ENCODE data around the gene CELF4.

Gene CELF4

GRCh38 chr18:37550118-37550875, 15.3 kb downstream of the CELF4 start:
- Histone ChIP-seq H3K79me1 (ENCODE audit: low read length) (no peaks in the 10 kb centered on the region), H3K27me3 (ENCODE audit: insufficient read depth, low read length, poor library complexity) (no peaks in the 10 kb centered on the region), H3K79me2 (ENCODE audit: control insufficient read depth, insufficient read depth, low read length) (no peaks in the 10 kb centered on the region), H3K4ac (ENCODE audit: low read depth, low read length) (no peak overlapping the region), H3K56ac (ENCODE audit: low read length) (no peak overlapping the region), H3K9ac (ENCODE audit: low read length) (no peak overlapping the region), H3K4me1 (ENCODE audit: control insufficient read depth, low read depth, low read length) (no peaks in the 10 kb centered on the region), H4K8ac (ENCODE audit: low read depth, low read length) (no peak overlapping the region), H4K5ac (ENCODE audit: low read length) (no peak overlapping the region), H3K23ac (ENCODE audit: low read length) (no peak overlapping the region), H3K18ac (ENCODE audit: low read length) (no peak overlapping the region), H2BK15ac (replicated peaks; ENCODE audit: low read depth) (no peak overlapping the region), H3K4me2 (ENCODE audit: low read length) (no peak overlapping the region), H3K27ac (ENCODE audit: low read depth, low read length) (no peak overlapping the region), H3K36me3 (ENCODE audit: control insufficient read depth, insufficient read depth, low read length) (no peaks in the 10 kb centered on the region), H2BK5ac (ENCODE audit: low read length) (no peak overlapping the region), H2AK5ac (ENCODE audit: low read length) (no peak overlapping the region), H3K4me3 (ENCODE audit: low read length) (no peak overlapping the region), H2BK120ac (ENCODE audit: low read depth, low read length) (no peak overlapping the region)
- DNase-seq: no peak
- WGBS (ENCODE audit: extremely low coverage, insufficient coverage, low lambda C conversion rate): no CpG with 5 or more reads among the region's 10 CpGs

- DNase-seq: no peak
- no peak overlapping the region for H3K4me2 ChIP-seq (ENCODE audit: low read length)
- no CpG with 5 or more reads among the region's 12 CpGs for WGBS (ENCODE audit: extremely low coverage, insufficient coverage, low lambda C conversion rate)
These were observed 16.8 kb downstream of the CELF4 start for GRCh38 chr18:37548679-37549289.

GRCh38 chr18:37547196-37547827, 18.3 kb downstream of the CELF4 start:
- Histone ChIP-seq H3K18ac (ENCODE audit: low read length) (no peak overlapping the region), H2AK5ac (ENCODE audit: low read length) (no peak overlapping the region), H3K79me2 (ENCODE audit: control insufficient read depth, insufficient read depth, low read length) (no peaks in the 10 kb centered on the region), H3K56ac (ENCODE audit: low read length) (no peak overlapping the region), H3K4me2 (ENCODE audit: low read length) (no peak overlapping the region), H3K27me3 (ENCODE audit: insufficient read depth, low read length, poor library complexity) (no peaks in the 10 kb centered on the region), H2BK15ac (replicated peaks; ENCODE audit: low read depth) (no peak overlapping the region), H3K79me1 (ENCODE audit: low read length) (no peaks in the 10 kb centered on the region), H2BK5ac (ENCODE audit: low read length) (no peak overlapping the region), H3K4me1 (ENCODE audit: control insufficient read depth, low read depth, low read length) (no peaks in the 10 kb centered on the region), H2BK120ac (ENCODE audit: low read depth, low read length) (no peak overlapping the region), H3K36me3 (ENCODE audit: control insufficient read depth, insufficient read depth, low read length) (no peaks in the 10 kb centered on the region), H3K4me3 (ENCODE audit: low read length) (no peak overlapping the region), H3K9ac (ENCODE audit: low read length) (no peak overlapping the region), H3K27ac (ENCODE audit: low read depth, low read length) (no peak overlapping the region), H4K5ac (ENCODE audit: low read length) (no peak overlapping the region), H3K23ac (ENCODE audit: low read length) (no peak overlapping the region), H4K8ac (ENCODE audit: low read depth, low read length) (no peak overlapping the region), H3K4ac (ENCODE audit: low read depth, low read length) (no peak overlapping the region)
- no CpG with 5 or more reads among the region's 4 CpGs for WGBS (ENCODE audit: extremely low coverage, insufficient coverage, low lambda C conversion rate)
- DNase-seq: no peak

More at GRCh38 chr18:37548679-37549289, 16.8 kb downstream of the CELF4 start:
- H3K9ac ChIP-seq (ENCODE audit: low read length): no peak overlapping the region
- no peak overlapping the region for H3K27ac ChIP-seq (ENCODE audit: low read depth, low read length)
- no peak overlapping the region for H3K56ac ChIP-seq (ENCODE audit: low read length)
- H4K5ac ChIP-seq (ENCODE audit: low read length): no peak overlapping the region
- no peak overlapping the region for H2BK120ac ChIP-seq (ENCODE audit: low read depth, low read length)
- H3K18ac ChIP-seq (ENCODE audit: low read length): no peak overlapping the region
- no peak overlapping the region for H3K23ac ChIP-seq (ENCODE audit: low read length)
- no peak overlapping the region for H3K4ac ChIP-seq (ENCODE audit: low read depth, low read length)
- no peaks in the 10 kb centered on the region for H3K27me3 ChIP-seq (ENCODE audit: insufficient read depth, low read length, poor library complexity)
- H2BK15ac ChIP-seq (replicated peaks; ENCODE audit: low read depth): no peak overlapping the region
- no peaks in the 10 kb centered on the region for H3K79me1 ChIP-seq (ENCODE audit: low read length)
- no peak overlapping the region for H4K8ac ChIP-seq (ENCODE audit: low read depth, low read length)
- H3K4me3 ChIP-seq (ENCODE audit: low read length): no peak overlapping the region
- no peaks in the 10 kb centered on the region for H3K79me2 ChIP-seq (ENCODE audit: control insufficient read depth, insufficient read depth, low read length)
- H2BK5ac ChIP-seq (ENCODE audit: low read length): no peak overlapping the region
- H3K36me3 ChIP-seq (ENCODE audit: control insufficient read depth, insufficient read depth, low read length): no peaks in the 10 kb centered on the region
- H2AK5ac ChIP-seq (ENCODE audit: low read length): no peak overlapping the region
- H3K4me1 ChIP-seq (ENCODE audit: control insufficient read depth, low read depth, low read length): no peaks in the 10 kb centered on the region

GRCh38 chr18:37546651-37547050, 18.9 kb downstream of the CELF4 start:
- Histone ChIP-seq H3K27me3 (ENCODE audit: insufficient read depth, low read length, poor library complexity) (no peaks in the 10 kb centered on the region), H3K79me2 (ENCODE audit: control insufficient read depth, insufficient read depth, low read length) (no peaks in the 10 kb centered on the region), H4K5ac (ENCODE audit: low read length) (no peak overlapping the region), H2BK15ac (replicated peaks; ENCODE audit: low read depth) (no peak overlapping the region), H2BK5ac (ENCODE audit: low read length) (no peak overlapping the region), H3K79me1 (ENCODE audit: low read length) (no peaks in the 10 kb centered on the region), H3K4me2 (ENCODE audit: low read length) (no peak overlapping the region), H3K27ac (ENCODE audit: low read depth, low read length) (no peak overlapping the region), H3K4me3 (ENCODE audit: low read length) (no peak overlapping the region), H3K9ac (ENCODE audit: low read length) (no peak overlapping the region), H2BK120ac (ENCODE audit: low read depth, low read length) (no peak overlapping the region), H2AK5ac (ENCODE audit: low read length) (no peak overlapping the region), H3K4me1 (ENCODE audit: control insufficient read depth, low read depth, low read length) (no peaks in the 10 kb centered on the region), H3K4ac (ENCODE audit: low read depth, low read length) (no peak overlapping the region), H3K18ac (ENCODE audit: low read length) (no peak overlapping the region), H3K56ac (ENCODE audit: low read length) (no peak overlapping the region), H3K23ac (ENCODE audit: low read length) (no peak overlapping the region), H3K36me3 (ENCODE audit: control insufficient read depth, insufficient read depth, low read length) (no peaks in the 10 kb centered on the region), H4K8ac (ENCODE audit: low read depth, low read length) (no peak overlapping the region)
- no peak for DNase-seq
- WGBS (ENCODE audit: extremely low coverage, insufficient coverage, low lambda C conversion rate): no CpG with 5 or more reads among the region's 4 CpGs

- no peak overlapping the region for H2BK15ac ChIP-seq (replicated peaks; ENCODE audit: low read depth)
- H3K56ac ChIP-seq (ENCODE audit: low read length): no peak overlapping the region
- no peak overlapping the region for H2AK5ac ChIP-seq (ENCODE audit: low read length)
- H3K36me3 ChIP-seq (ENCODE audit: control insufficient read depth, insufficient read depth, low read length): no peaks in the 10 kb centered on the region
- no peak overlapping the region for H3K18ac ChIP-seq (ENCODE audit: low read length)
- H3K4me3 ChIP-seq (ENCODE audit: low read length): no peak overlapping the region
- no peak overlapping the region for H2BK120ac ChIP-seq (ENCODE audit: low read depth, low read length)
- H4K5ac ChIP-seq (ENCODE audit: low read length): no peak overlapping the region
- H2BK5ac ChIP-seq (ENCODE audit: low read length): no peak overlapping the region
- no peak overlapping the region for H3K9ac ChIP-seq (ENCODE audit: low read length)
- no peak overlapping the region for H3K27ac ChIP-seq (ENCODE audit: low read depth, low read length)
- H3K79me2 ChIP-seq (ENCODE audit: control insufficient read depth, insufficient read depth, low read length): no peaks in the 10 kb centered on the region
- no peak overlapping the region for H3K4ac ChIP-seq (ENCODE audit: low read depth, low read length)
- H3K4me2 ChIP-seq (ENCODE audit: low read length): no peak overlapping the region
- no peaks in the 10 kb centered on the region for H3K79me1 ChIP-seq (ENCODE audit: low read length)
- DNase-seq: no peak
- no peak overlapping the region for H3K23ac ChIP-seq (ENCODE audit: low read length)
- H4K8ac ChIP-seq (ENCODE audit: low read depth, low read length): no peak overlapping the region
- no CpG with 5 or more reads among the region's 5 CpGs for WGBS (ENCODE audit: extremely low coverage, insufficient coverage, low lambda C conversion rate)
- H3K27me3 ChIP-seq (ENCODE audit: insufficient read depth, low read length, poor library complexity): no peaks in the 10 kb centered on the region
- H3K4me1 ChIP-seq (ENCODE audit: control insufficient read depth, low read depth, low read length): no peaks in the 10 kb centered on the region
These were observed 19.4 kb downstream of the CELF4 start for GRCh38 chr18:37546272-37546537.
